Parathyroid adenoma (tissue), 2 donors: ENCODE results near the gene QDPR.

Source experiments
- H2AFZ ChIP-seq: fragments of 300-600 bp; sonication (generic); one replicate; pipeline ENCODE4 v1.7.0; 2017; ENCODE audit warnings: antibody characterized with exemption, mild to moderate bottlenecking
- H3K27ac ChIP-seq: fragments of 300-600 bp; sonication (generic); one replicate; pipeline ENCODE4 v1.7.0; 2017
- H3K27me3 ChIP-seq: fragments of 300-600 bp; sonication (generic); one replicate; pipeline ENCODE4 v1.7.0; 2017; ENCODE audit warnings: low read length; ENCODE audit not compliant: control insufficient read depth, insufficient read depth
- H3K36me3 ChIP-seq: fragments of 300-600 bp; sonication (generic); one replicate; pipeline ENCODE4 v1.7.0; 2017; ENCODE audit warnings: low read length; ENCODE audit not compliant: control insufficient read depth, insufficient read depth
- H3K4me1 ChIP-seq: fragments of 300-600 bp; sonication (generic); one replicate; pipeline ENCODE4 v1.7.0; 2017; ENCODE audit warnings: control low read depth
- H3K4me2 ChIP-seq: fragments of 300-600 bp; sonication (generic); one replicate; pipeline ENCODE4 v1.7.0; 2017; ENCODE audit warnings: low read length
- H3K4me3 ChIP-seq: fragments of 300-600 bp; sonication (generic); one replicate; pipeline ENCODE4 v1.7.0; 2017; ENCODE audit warnings: low read depth, low read length
- H3K79me2 ChIP-seq: fragments of 300-600 bp; sonication (generic); one replicate; pipeline ENCODE4 v1.7.0; 2017; ENCODE audit warnings: control low read depth
- H3K9ac ChIP-seq: fragments of 300-600 bp; sonication (generic); one replicate; pipeline ENCODE4 v1.7.0; 2017; ENCODE audit warnings: mild to moderate bottlenecking
- H3K9me3 ChIP-seq: fragments of 300-600 bp; sonication (generic); one replicate; pipeline ENCODE4 v1.7.0; 2017; ENCODE audit warnings: low read length; ENCODE audit not compliant: control insufficient read depth
- CTCF ChIP-seq: fragments of 300-600 bp; sonication (generic); IDR thresholded peaks from one replicate; pipeline ENCODE4 v1.7.0; 2017; ENCODE audit warnings: antibody characterized with exemption, mild to moderate bottlenecking
- donor health status: primary hyperparathyroidism.

Gene QDPR

GRCh38 chr4:17550549-17550948 lies 38.7 kb upstream of the QDPR start:
- H3K27ac ChIP-seq, result no peak overlapping the region
- H3K79me2 ChIP-seq, result no peaks in the 10 kb centered on the region
- H3K4me1 ChIP-seq, result no peaks in the 10 kb centered on the region
- H2AFZ ChIP-seq, result no peak overlapping the region
- TF ChIP-seq CTCF, result no peak
- H3K4me2 ChIP-seq, result no peak overlapping the region
- H3K36me3 ChIP-seq, result no peaks in the 10 kb centered on the region
- no peak overlapping the region for H3K4me3 ChIP-seq
- no peaks in the 10 kb centered on the region for H3K9me3 ChIP-seq
- H3K9ac ChIP-seq, result no peak overlapping the region
- H3K27me3 ChIP-seq, result no peaks in the 10 kb centered on the region

GRCh38 chr4:17546678-17547077 lies 34.8 kb upstream of the QDPR start:
- Histone ChIP-seq H3K27me3 (no peaks in the 10 kb centered on the region), H3K79me2 (no peaks in the 10 kb centered on the region), H3K36me3 (no peaks in the 10 kb centered on the region), H3K4me2 (no peak overlapping the region), H3K9ac (no peak overlapping the region), H3K4me3 (no peak overlapping the region), H3K4me1 (no peaks in the 10 kb centered on the region), H3K9me3 (no peaks in the 10 kb centered on the region), H2AFZ (no peak overlapping the region), H3K27ac (no peak overlapping the region)
- TF ChIP-seq CTCF, result no peak

- Histone ChIP-seq H2AFZ (no peak overlapping the region), H3K27me3 (no peaks in the 10 kb centered on the region), H3K9me3 (no peaks in the 10 kb centered on the region), H3K4me3 (no peak overlapping the region), H3K36me3 (no peaks in the 10 kb centered on the region), H3K9ac (no peak overlapping the region), H3K4me1 (no peaks in the 10 kb centered on the region), H3K27ac (no peak overlapping the region), H3K79me2 (no peaks in the 10 kb centered on the region), H3K4me2 (no peak overlapping the region)
- no peak for TF ChIP-seq CTCF
Measured at GRCh38 chr4:17546222-17546621, 34.3 kb upstream of the QDPR start.

GRCh38 chr4:17545374-17546140 lies 33.7 kb upstream of the QDPR start:
- Histone ChIP-seq H3K4me1 (no peaks in the 10 kb centered on the region), H3K9me3 (no peaks in the 10 kb centered on the region), H3K36me3 (no peaks in the 10 kb centered on the region), H3K4me2 (no peak overlapping the region), H3K27me3 (no peaks in the 10 kb centered on the region), H3K4me3 (no peak overlapping the region), H3K27ac (no peak overlapping the region), H3K79me2 (no peaks in the 10 kb centered on the region), H2AFZ (no peak overlapping the region), H3K9ac (no peak overlapping the region)
- no peak for TF ChIP-seq CTCF

GRCh38 chr4:17544831-17545234 lies 32.9 kb upstream of the QDPR start:
- H2AFZ ChIP-seq, result no peak overlapping the region
- no peak overlapping the region for H3K27ac ChIP-seq
- no peak for TF ChIP-seq CTCF

More at GRCh38 chr4:17544831-17545234, 32.9 kb upstream of the QDPR start:
- Histone ChIP-seq H3K9ac (no peak overlapping the region), H3K27me3 (no peaks in the 10 kb centered on the region), H3K36me3 (no peaks in the 10 kb centered on the region), H3K4me3 (no peak overlapping the region), H3K4me2 (no peak overlapping the region), H3K9me3 (no peaks in the 10 kb centered on the region), H3K4me1 (no peaks in the 10 kb centered on the region), H3K79me2 (no peaks in the 10 kb centered on the region)
